Panc1 (cell line): ENCODE measurements around the gene PLN. TPM values are rescaled to one million over a fixed set of nuclear protein-coding genes. Genes with fewer than 3 reads are reported as not detected.

Experiments
- ATAC-seq: fragments of 200-7000 bp; cut with Tn5 transposase; 2 replicates; pipeline ENCODE4 v1.9.1; 2020; ENCODE audit warnings: mild to moderate bottlenecking, moderate library complexity
- BruUV-seq: library from RNA; stranded (reverse); fragments of 400-500 nt; replicated peaks from 2 replicates; lab custom pipeline; 2021; lab: Mats Ljungman, UMichigan
- CTCF ChIA-PET: fragments of 300-600 bp; sonication (Branson Sonifier 250); formaldehyde crosslinking; loops from one replicate; lab custom pipeline; 2022; ENCODE audit warnings: antibody characterized with exemption; lab: Charles Lee
- POLR2A ChIA-PET: fragments of 300-600 bp; sonication (Branson Sonifier 250); formaldehyde crosslinking; loops from one replicate; lab custom pipeline; 2022; ENCODE audit warnings: antibody characterized with exemption; lab: Charles Lee
- DNase-seq: peaks from one replicate; pipeline ENCODE4 v3.0.0-alpha.2; 2010; ENCODE audit warnings: low read depth, low spot score
- H3K27ac ChIP-seq: 2 replicates; pipeline ENCODE4 v1.5.1; 2011; ENCODE audit warnings: mild to moderate bottlenecking, low read length, inconsistent platforms
- H3K27me3 ChIP-seq: fragments of 200-500 bp; sonication (Bioruptor generic); 2 replicates; pipeline ENCODE4 v1.6.0; 2014; ENCODE audit warnings: low read length, inconsistent platforms; ENCODE audit not compliant: control insufficient read depth, insufficient read depth
- H3K36me3 ChIP-seq: fragments of 200-500 bp; sonication (Bioruptor generic); 2 replicates; pipeline ENCODE4 v1.5.1; 2014; ENCODE audit warnings: inconsistent platforms, mild to moderate bottlenecking, low read length, moderate library complexity; ENCODE audit not compliant: control insufficient read depth, insufficient read depth
- H3K4me1 ChIP-seq: 2 replicates; pipeline ENCODE4 v1.5.1; 2011; ENCODE audit warnings: inconsistent platforms, mild to moderate bottlenecking, low read length, moderate library complexity; ENCODE audit not compliant: control insufficient read depth, insufficient read depth
- H3K4me3 ChIP-seq, 2 experiments: 2 replicates each; pipeline ENCODE4 v1.5.1; 2011 to 2012; ENCODE audit warnings: low read depth in 2 of 2, low read length in 2 of 2, mild to moderate bottlenecking in 2 of 2, inconsistent platforms in 1 of 2, moderate library complexity in 1 of 2
- H3K9me3 ChIP-seq: fragments of 200-500 bp; sonication (Bioruptor generic); 2 replicates; pipeline ENCODE4 v1.5.1; 2014; ENCODE audit warnings: low read depth, mild to moderate bottlenecking, inconsistent platforms, low read length, moderate library complexity; ENCODE audit not compliant: control insufficient read depth, insufficient read depth
- POLR2AphosphoS5 ChIP-seq: IDR thresholded peaks from 2 replicates; pipeline ENCODE4 v1.6.1; 2012; ENCODE audit warnings: mild to moderate bottlenecking, low read depth, low read length, moderate library complexity
- SIN3A ChIP-seq: IDR thresholded peaks from 2 replicates; pipeline ENCODE4 v1.6.1; 2012; ENCODE audit warnings: low read depth, mild to moderate bottlenecking, low read length, moderate library complexity, borderline replicate concordance; ENCODE audit not compliant: insufficient read depth
- TCF7L2 ChIP-seq: IDR thresholded peaks from 2 replicates; pipeline ENCODE4 v1.6.1; 2011; ENCODE audit warnings: mild to moderate bottlenecking, low read depth, low read length, inconsistent platforms
- in situ Hi-C: cut with HindIII; loops from 2 replicates; pipeline ENCODE4 v1.10.0; 2016; ENCODE audit warnings: low sequenced_read_pairs, low pct_unique_long_range_greater_than_20kb
- intact Hi-C: fragments of 100-400 bp; cut with micrococcal nuclease; formaldehyde crosslinking; loops from one replicate; pipeline ENCODE4 v1.10.0; 2022; ENCODE audit not compliant: unreplicated experiment
- total RNA-seq: library from RNA; stranded (reverse); gene quantifications from one replicate; pipeline ENCODE4 v1.2.1, GENCODE V29; 2021; ENCODE audit not compliant: unreplicated experiment
- TF ChIP-seq, protein P1 (sequence below): fragments of 450-650 bp; IDR thresholded peaks from 2 replicates; pipeline ENCODE4 v1.5.1; 2017; ENCODE audit warnings: mild to moderate bottlenecking
- TF ChIP-seq, protein P2 (sequence below), 2 experiments: IDR thresholded peaks; 2 replicates each; pipeline ENCODE4 v1.6.1; 2011 to 2012; ENCODE audit warnings: low read depth in 2 of 2, control low read depth in 1 of 2, low read length in 1 of 2, mild to moderate bottlenecking in 1 of 2, moderate library complexity in 1 of 2; ENCODE audit not compliant: insufficient read depth in 1 of 2

PLN gene
- total RNA-seq, 1 experiment from 2014 or later: not detected

- ChIA-PET POLR2A (no interaction called here), CTCF (interaction anchor here (0.7 kb wide), 1 partner anchor 975 kb away, joined by 3 read pairs; no protein-coding TSS in a partner anchor)
- in situ Hi-C loops: no loop called here
- no peak overlapping the region for H3K27ac ChIP-seq
- peaks cover 24% of the 10 kb centered on the region; the same call in 1 of the 2 replicates for H3K9me3 ChIP-seq
- H3K27me3 ChIP-seq: no peaks in the 10 kb centered on the region
- DNase-seq (peak; percentile 17), ATAC-seq (peak; percentile 90)
- TF ChIP-seq, protein P1, sequence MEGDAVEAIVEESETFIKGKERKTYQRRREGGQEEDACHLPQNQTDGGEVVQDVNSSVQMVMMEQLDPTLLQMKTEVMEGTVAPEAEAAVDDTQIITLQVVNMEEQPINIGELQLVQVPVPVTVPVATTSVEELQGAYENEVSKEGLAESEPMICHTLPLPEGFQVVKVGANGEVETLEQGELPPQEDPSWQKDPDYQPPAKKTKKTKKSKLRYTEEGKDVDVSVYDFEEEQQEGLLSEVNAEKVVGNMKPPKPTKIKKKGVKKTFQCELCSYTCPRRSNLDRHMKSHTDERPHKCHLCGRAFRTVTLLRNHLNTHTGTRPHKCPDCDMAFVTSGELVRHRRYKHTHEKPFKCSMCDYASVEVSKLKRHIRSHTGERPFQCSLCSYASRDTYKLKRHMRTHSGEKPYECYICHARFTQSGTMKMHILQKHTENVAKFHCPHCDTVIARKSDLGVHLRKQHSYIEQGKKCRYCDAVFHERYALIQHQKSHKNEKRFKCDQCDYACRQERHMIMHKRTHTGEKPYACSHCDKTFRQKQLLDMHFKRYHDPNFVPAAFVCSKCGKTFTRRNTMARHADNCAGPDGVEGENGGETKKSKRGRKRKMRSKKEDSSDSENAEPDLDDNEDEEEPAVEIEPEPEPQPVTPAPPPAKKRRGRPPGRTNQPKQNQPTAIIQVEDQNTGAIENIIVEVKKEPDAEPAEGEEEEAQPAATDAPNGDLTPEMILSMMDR: peak; percentile 73
- TF ChIP-seq, protein P2, sequence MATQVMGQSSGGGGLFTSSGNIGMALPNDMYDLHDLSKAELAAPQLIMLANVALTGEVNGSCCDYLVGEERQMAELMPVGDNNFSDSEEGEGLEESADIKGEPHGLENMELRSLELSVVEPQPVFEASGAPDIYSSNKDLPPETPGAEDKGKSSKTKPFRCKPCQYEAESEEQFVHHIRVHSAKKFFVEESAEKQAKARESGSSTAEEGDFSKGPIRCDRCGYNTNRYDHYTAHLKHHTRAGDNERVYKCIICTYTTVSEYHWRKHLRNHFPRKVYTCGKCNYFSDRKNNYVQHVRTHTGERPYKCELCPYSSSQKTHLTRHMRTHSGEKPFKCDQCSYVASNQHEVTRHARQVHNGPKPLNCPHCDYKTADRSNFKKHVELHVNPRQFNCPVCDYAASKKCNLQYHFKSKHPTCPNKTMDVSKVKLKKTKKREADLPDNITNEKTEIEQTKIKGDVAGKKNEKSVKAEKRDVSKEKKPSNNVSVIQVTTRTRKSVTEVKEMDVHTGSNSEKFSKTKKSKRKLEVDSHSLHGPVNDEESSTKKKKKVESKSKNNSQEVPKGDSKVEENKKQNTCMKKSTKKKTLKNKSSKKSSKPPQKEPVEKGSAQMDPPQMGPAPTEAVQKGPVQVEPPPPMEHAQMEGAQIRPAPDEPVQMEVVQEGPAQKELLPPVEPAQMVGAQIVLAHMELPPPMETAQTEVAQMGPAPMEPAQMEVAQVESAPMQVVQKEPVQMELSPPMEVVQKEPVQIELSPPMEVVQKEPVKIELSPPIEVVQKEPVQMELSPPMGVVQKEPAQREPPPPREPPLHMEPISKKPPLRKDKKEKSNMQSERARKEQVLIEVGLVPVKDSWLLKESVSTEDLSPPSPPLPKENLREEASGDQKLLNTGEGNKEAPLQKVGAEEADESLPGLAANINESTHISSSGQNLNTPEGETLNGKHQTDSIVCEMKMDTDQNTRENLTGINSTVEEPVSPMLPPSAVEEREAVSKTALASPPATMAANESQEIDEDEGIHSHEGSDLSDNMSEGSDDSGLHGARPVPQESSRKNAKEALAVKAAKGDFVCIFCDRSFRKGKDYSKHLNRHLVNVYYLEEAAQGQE (IDR thresholded peaks at IDR 0.05; ENCODE audit: insufficient read depth in 1 of 2, low read depth in 2 of 2, low read length in 1 of 2): no peak
- intact Hi-C loops: no loop called here
- H3K4me1 ChIP-seq: no peaks in the 10 kb centered on the region
- no peak overlapping the region for H3K4me3 ChIP-seq
- H3K36me3 ChIP-seq: no peaks in the 10 kb centered on the region
- no TSS peak for BruUV-seq
These were observed 32.7 kb downstream of the PLN start for GRCh38 chr6:118580585-118581419.

DNA sequence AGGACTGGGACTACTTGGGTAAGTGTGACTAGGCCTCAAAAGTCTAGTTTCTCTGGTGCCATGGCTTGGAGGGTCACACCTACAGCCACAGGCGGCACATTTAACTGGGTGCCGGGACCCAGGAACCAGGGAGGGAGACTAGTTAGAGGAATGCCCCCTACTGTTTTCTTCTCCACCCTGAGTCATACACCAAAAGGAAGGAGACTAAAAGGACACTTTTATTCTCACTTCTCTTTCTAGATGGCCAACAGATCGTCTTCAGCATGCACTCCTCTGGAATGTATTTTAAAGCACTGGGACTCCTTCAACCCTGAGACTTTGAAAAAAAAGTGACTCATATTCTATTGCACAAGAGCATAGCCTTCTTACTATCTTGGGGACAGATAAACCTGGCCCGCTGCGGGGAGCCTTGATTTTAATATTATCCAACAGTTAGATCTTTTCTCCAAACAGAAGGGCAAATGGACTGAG lies 33.4 kb downstream of the PLN start:
- Histone ChIP-seq H3K4me3 (no peak overlapping the region), H3K27ac (no peak overlapping the region), H3K27me3 (no peaks in the 10 kb centered on the region), H3K36me3 (no peaks in the 10 kb centered on the region), H3K4me1 (no peaks in the 10 kb centered on the region), H3K9me3 (peaks cover 24% of the 10 kb centered on the region; the same call in 1 of the 2 replicates)
- no TSS peak for BruUV-seq
- intact Hi-C loops (no loop called here), in situ Hi-C loops (no loop called here)
- TF ChIP-seq, protein P2 (IDR thresholded peaks at IDR 0.05; ENCODE audit: insufficient read depth in 1 of 2, low read depth in 2 of 2, low read length in 1 of 2): no peak
- TF ChIP-seq, protein P1: no peak
- TF ChIP-seq SIN3A: no peak
- TF ChIP-seq TCF7L2: no peak
- no peak for TF ChIP-seq POLR2AphosphoS5
- no peak for DNase-seq
- CTCF ChIA-PET: no interaction called here
- POLR2A ChIA-PET: no interaction called here
- ATAC-seq: no peak; the same call in 1 of the 2 replicates
